Ovary (tissue), 9 donors: ENCODE measurements around the gene SCN11A. TPM values are rescaled to one million over a fixed set of nuclear protein-coding genes. Genes with fewer than 3 reads are reported as not detected.

Experiments used
- DNase-seq, 5 donors: peaks; one replicate each; pipeline ENCODE4 v3.0.0-alpha.2; 2019 to 2020
- H3K27ac ChIP-seq, 2 donors: fragments of 200-600 bp; one replicate each; pipeline versions ENCODE4 v1.5.1 to v1.8.0; 2019 to 2022
- H3K27me3 ChIP-seq: fragments of 200-600 bp; one replicate; pipeline ENCODE4 v1.8.0; 2022
- H3K36me3 ChIP-seq: fragments of 200-600 bp; sonication (generic); one replicate; pipeline ENCODE4 v1.5.1; 2019
- H3K4me1 ChIP-seq: one replicate; pipeline ENCODE4 v1.8.1; 2013; ENCODE audit warnings: mild to moderate bottlenecking, moderate library complexity; ENCODE audit not compliant: insufficient read depth
- H3K4me3 ChIP-seq: fragments of 200-600 bp; sonication (generic); one replicate; pipeline ENCODE4 v1.5.1; 2017
- H3K9me3 ChIP-seq, 2 donors: fragments of 200-600 bp in 1 of 2; sonication (generic) in 1 of 2; one replicate each; pipeline versions ENCODE4 v1.5.1 to v1.8.1; 2013 to 2019; ENCODE audit warnings: mild to moderate bottlenecking in 1 of 2, moderate library complexity in 1 of 2
- CTCF ChIP-seq, 3 donors: fragments of 450-650 bp in 2 of 3; fragments of 200-600 bp in 1 of 3; IDR thresholded peaks; one replicate each; pipeline versions ENCODE4 v1.5.1 to v1.8.0; 2016 to 2022; ENCODE audit warnings: antibody characterized with exemption in 3 of 3, mild to moderate bottlenecking in 1 of 3
- EP300 ChIP-seq: sonication (generic); formaldehyde crosslinking; IDR thresholded peaks from one replicate; pipeline ENCODE4 v1.6.1; 2017; ENCODE audit warnings: antibody characterized with exemption
- POLR2A ChIP-seq: fragments of 450-650 bp; IDR thresholded peaks from one replicate; pipeline ENCODE4 v1.6.1; 2017; ENCODE audit warnings: antibody characterized with exemption, mild to moderate bottlenecking, moderate library complexity
- WGBS, 3 donors: extraction: QIAGEN DNeasy Blood & Tissue Kit in 1 of 3; methylation state at CpG; one replicate each; pipeline versions ENCODE4 v1.1.5 to v1.1.7; 2013 to 2017; 5-methylcytosine and 5-hydroxymethylcytosine counted together
- intact Hi-C, 4 donors: fragments of 100-400 bp; cut with DNase I; formaldehyde crosslinking; loops; one replicate each; pipeline versions ENCODE4 v1.11.0 to v1.15.1; 2022 to 2023
- polyA plus RNA-seq, 2 donors: library from polyadenylated mRNA; stranded (reverse); fragments of 200-250 nt in 1 of 2; fragments of 350-450 nt in 1 of 2; fragmentation: Illumina TruSeq in 1 of 2; extraction: RNeasy Lipid Tissue Mini Kit (QIAGEN cat#74804) in 1 of 2; gene quantifications; one replicate each; pipeline ENCODE4 v1.2.3, GENCODE V29; 2013 to 2014
- small RNA-seq: library from RNA; depleted of rRNA; stranded (forward); fragments of <200 nt; gene quantifications from one replicate; pipeline ENCODE3, GENCODE V24; 2016
- total RNA-seq, 7 donors: library from RNA; depleted of rRNA in 2 of 7; stranded (reverse); fragments of >200 nt in 2 of 7; fragmentation: NEBNext Ultra II Directional in 3 of 7; extraction: Animal tissue kit (Norgen Biotek cat#: 25700) in 3 of 7; gene quantifications; one replicate each; pipeline versions ENCODE4 v1.1.0 to v1.2.4, GENCODE V29; 2016 to 2023
- donor health status: DM: no; HTN: no; CAD: no; lungs with moderate emphysema.
- donor health status: DM: no; HTN: no; CAD: no.
- donor health status: Bipolar disorder and iron deficiency.
- donor health status: DM: yes; HTN: yes; CAD: no.
- donor health status: DM: no; HTN: no; CAD: no.
- donor health status: DM: yes; HTN: yes; CAD: no.

Gene SCN11A
- total and polyA plus RNA-seq, 9 donors: under 0.01 to 0.34 (median 0.13) TPM

GRCh38 chr3:39005295-39005694, 46.4 kb downstream of the SCN11A start:
- intact Hi-C loops: no loop called here
- TF ChIP-seq POLR2A: no peak
- TF ChIP-seq CTCF (IDR thresholded peaks at IDR 0.05): no peak
- TF ChIP-seq EP300: no peak
- Histone ChIP-seq H3K27me3 (no peaks in the 10 kb centered on the region), H3K4me1 (no peaks in the 10 kb centered on the region), H3K27ac (no peak overlapping the region), H3K9me3 (no peaks in the 10 kb centered on the region), H3K36me3 (no peaks in the 10 kb centered on the region), H3K4me3 (no peak overlapping the region)
- DNase-seq: no peak
- 51 to 57% (median 53%) methylated on average over 2 of the region's 2 CpGs for WGBS, 3 donors

Small RNA genes lying within 50 kb of the gene (small RNA-seq; reads per million reads assigned to genes)
- gene RNU6-1227P: not detected

Other genes starting within 250 kb of the SCN11A start
- gene SCN10A, start 235.7 kb downstream of the SCN11A start, total RNA-seq: under 1 TPM in 1 of 7 donors, not detected in 6; 0.05 TPM
- gene SCN10A, start 235.7 kb downstream of the SCN11A start, polyA plus RNA-seq: not detected
- gene WDR48, start 72 bp upstream of the SCN11A start, total RNA-seq: 10 to 100 TPM; 20.7 to 43.7 (median 38.2) TPM
- gene WDR48, start 72 bp upstream of the SCN11A start, polyA plus RNA-seq: 10 to 100 TPM; 20.8 to 55.5 TPM
- gene GORASP1, start 55.7 kb upstream of the SCN11A start, total RNA-seq: 10 to 100 TPM; 38.0 to 54.5 (median 47.8) TPM
- 10 to 100 TPM; 31.4 to 32.5 TPM for gene GORASP1, start 55.7 kb upstream of the SCN11A start, polyA plus RNA-seq
- 10 to 100 TPM in 3 of 7 donors, 1 to 10 TPM in 4; 4.8 to 21.4 (median 9.1) TPM for gene TTC21A, start 55.7 kb upstream of the SCN11A start, total RNA-seq
- 1 to 10 TPM; 4.2 to 4.8 TPM for gene TTC21A, start 55.7 kb upstream of the SCN11A start, polyA plus RNA-seq
- 100 to 1,000 TPM in 2 of 7 donors, 10 to 100 TPM in 5; 22.4 to 118 (median 54.9) TPM for gene CSRNP1, start 101.6 kb upstream of the SCN11A start, total RNA-seq
- gene CSRNP1, start 101.6 kb upstream of the SCN11A start, polyA plus RNA-seq: 10 to 100 TPM in 1 of 2 donors, 1 to 10 TPM in 1; 6.5 to 24.7 TPM
- gene XIRP1, start 140.7 kb upstream of the SCN11A start, total RNA-seq: under 1 TPM in 2 of 7 donors, not detected in 5; 0.10 to 0.11 TPM
- under 1 TPM; 0.04 to 0.13 TPM for gene XIRP1, start 140.7 kb upstream of the SCN11A start, polyA plus RNA-seq
- gene CX3CR1, start 228.1 kb upstream of the SCN11A start, total RNA-seq: 1 to 10 TPM in 4 of 7 donors, under 1 TPM in 3; 0.12 to 5.5 (median 1.3) TPM
- 1 to 10 TPM in 1 of 2 donors, under 1 TPM in 1; 0.29 to 8.4 TPM for gene CX3CR1, start 228.1 kb upstream of the SCN11A start, polyA plus RNA-seq